HG02973 (cell line): ENCODE data around the gene LTBR.

Experiments
- ATAC-seq: cut with Tn5 transposase; IDR thresholded peaks from one replicate; pipeline ENCODE4 v1.9.1; 2021; ENCODE audit warnings: moderate library complexity; ENCODE audit not compliant: unreplicated experiment

LTBR gene

DNA sequence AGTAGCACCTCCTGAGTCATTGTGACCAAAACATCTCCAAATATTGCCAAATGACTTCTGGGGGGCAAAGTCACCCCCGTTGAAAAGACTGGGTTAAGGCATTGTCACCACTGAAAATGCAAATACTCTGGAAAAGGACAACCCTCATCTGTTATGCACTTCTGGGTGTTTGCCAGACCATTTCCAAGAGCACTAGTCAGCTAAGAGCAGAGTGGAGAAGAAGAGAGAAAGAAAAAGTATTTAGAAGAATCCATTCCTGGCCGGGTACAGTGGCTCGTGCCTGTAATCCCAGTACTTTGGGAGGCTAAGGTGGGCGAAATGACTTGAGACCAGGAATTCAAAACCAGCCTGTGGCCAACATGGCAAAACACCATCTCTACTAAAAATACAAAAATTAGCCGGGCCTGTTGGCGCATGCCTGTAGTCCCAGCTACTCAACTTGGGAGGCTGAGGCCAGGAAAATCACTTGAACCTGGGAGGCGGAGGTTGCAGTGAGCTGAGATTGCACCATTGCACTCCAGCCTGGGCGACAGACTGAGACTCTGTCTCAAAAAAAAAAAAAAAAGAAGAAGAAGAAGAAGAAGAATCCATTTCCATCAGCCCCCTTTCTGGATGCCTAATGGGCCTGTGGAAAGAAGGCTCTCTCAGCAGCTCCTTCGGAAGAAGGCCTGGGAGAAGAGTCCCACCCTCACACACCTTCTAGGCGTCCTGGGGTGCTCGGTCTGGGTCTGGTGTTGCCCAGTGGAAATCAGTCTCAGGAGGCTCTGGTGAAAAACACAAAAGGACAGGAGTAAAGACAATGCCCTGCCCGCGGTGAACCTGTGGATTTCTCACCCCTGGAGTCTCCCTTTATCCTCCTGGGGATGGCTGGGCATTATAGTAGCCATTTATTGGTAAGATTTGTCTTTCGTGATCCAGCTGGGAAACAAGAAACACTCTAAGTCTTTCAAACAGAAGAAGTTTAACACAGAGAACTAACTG lies 3.5 kb upstream of the LTBR start:
- ATAC-seq: no peak

DNA sequence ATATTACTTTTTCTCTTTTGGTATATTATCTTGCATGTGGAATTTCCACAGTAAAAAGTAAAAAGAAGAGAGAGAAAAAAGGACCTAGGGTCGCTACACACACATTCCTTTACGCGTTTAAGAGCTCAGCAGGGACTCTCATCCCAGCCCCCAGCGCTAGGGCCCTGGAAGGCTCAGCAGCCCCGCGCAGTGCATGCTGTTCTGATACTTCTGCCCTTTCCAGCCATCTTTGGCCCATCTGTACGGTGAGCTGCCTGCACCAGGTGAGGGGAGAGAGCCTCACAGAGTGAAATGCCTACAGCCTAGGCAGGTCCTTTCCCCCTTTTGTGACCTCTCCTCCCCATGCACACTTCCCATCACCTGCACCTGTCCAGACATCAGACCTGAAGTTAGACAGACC lies 1.6 kb upstream of the LTBR start:
- ATAC-seq: no peak

DNA sequence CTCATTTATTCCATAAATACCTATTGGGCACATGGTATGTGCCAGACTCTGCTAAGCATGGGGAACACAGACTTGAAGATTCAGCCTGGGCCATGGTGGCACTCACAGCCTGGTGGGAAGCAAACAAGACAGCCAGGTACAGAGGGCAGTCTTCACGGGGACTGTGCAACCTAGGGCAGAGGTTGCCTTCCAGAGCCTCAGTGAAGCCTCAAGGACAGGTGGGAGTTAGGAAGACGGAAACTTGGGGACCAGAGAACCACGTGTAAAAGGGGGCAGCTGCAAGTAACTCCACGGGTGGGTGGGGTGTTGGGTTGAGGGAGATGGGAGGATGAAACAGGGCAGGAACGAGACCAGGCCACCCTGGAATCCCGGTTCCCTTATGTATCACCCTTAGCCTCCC lies 980 bp upstream of the LTBR start:
- no peak for ATAC-seq

DNA sequence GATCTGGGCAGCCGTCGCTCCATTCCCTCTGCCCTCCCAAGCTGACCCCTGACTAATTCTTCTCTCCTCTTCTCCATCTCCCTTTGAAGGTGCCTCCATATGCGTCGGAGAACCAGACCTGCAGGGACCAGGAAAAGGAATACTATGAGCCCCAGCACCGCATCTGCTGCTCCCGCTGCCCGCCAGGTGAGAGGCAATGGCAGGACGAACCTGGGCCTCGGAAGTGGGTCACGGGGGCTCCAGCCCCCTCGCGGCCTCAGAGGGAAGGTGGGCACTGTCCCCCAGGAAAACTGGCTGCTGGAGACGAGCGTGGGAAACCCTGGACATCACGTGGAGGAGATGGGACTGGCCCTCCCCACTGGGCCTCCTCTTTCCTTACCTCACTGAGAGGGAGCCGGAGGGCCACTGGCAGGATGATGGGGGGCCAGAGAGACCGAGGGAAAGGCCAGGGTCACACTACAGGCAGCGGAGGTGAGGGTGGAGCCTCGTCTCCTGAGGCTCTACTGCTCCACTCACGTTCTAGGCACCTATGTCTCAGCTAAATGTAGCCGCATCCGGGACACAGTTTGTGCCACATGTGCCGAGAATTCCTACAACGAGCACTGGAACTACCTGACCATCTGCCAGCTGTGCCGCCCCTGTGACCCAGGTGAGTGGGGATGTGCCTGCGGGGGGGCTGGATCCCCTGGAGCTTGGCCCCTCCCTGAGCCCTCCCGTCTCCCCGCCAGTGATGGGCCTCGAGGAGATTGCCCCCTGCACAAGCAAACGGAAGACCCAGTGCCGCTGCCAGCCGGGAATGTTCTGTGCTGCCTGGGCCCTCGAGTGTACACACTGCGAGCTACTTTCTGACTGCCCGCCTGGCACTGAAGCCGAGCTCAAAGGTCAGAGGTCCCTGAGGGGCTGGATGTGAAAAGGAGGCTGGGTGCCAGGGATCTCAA lies 806 bp downstream of the LTBR start:
- ATAC-seq: no peak

DNA sequence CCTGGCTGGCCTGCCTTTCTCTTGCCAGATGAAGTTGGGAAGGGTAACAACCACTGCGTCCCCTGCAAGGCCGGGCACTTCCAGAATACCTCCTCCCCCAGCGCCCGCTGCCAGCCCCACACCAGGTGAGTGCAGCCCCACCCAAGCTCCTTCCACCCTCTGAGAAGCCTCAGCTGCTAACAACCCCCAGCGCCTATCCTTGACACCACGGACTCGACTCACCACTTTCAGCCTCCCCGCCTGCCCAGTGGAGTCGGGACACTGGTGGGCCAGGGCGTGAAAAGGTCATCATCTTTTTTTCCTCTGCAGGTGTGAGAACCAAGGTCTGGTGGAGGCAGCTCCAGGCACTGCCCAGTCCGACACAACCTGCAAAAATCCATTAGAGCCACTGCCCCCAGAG lies 2.1 kb downstream of the LTBR start:
- ATAC-seq: no peak

DNA sequence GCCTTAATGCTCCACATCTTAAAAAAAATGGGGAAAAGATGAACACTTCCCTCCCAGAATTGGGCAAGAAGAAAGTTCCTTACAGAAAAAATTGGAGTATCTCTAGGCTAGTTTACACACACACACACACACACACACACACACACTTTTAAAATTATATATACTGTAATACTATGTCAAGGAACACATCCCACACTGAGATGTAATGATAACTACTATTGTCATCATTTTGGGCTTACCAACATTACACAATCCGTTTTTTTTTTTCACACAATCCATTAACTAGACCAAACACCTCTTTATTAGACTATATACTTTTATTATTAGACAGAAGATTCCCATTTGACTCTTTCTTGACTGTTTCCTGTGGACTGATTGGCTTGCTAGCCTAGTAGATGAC lies 2.5 kb downstream of the LTBR start:
- no peak for ATAC-seq

DNA sequence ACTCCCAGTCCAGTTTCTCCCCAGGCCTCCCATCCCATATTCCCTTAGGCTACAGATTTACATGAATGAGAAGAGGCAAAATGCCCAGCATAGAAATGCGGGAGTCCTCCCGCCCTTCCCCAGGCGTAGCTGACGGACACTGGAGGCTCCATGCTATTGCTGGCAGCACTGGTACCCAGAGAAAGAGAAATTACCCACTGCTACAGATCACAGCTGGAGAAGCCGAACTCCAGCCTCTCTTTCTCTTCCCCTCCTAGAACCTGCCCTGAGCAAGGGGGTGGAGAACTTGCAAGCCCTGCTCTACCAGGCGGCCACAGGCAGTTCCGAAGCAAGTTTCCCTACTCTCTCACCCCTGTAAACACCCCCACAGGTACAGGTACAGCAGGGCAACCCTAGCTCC lies 3.6 kb downstream of the LTBR start:
- no peak for ATAC-seq

DNA sequence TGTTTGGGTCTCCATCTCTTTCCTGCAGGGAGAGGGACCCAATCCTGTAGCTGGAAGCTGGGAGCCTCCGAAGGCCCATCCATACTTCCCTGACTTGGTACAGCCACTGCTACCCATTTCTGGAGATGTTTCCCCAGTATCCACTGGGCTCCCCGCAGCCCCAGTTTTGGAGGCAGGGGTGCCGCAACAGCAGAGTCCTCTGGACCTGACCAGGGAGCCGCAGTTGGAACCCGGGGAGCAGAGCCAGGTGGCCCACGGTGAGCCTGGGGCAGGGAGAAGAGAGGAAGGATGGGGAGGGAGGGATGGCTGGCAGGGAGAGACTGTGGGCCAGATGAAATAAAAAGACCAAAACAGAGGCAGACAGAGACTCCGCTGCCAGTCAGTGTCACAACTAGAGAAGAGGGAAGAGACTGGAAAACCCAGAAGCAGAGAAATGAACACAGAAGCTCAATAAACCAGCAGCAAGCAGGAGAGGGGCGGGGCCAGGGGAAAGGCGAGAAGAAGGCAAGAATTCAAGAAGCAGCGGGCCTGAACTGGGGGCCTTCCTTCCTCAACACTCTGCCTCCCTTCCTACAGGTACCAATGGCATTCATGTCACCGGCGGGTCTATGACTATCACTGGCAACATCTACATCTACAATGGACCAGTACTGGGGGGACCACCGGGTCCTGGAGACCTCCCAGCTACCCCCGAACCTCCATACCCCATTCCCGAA lies 6.3 kb downstream of the LTBR start:
- ATAC-seq: no peak

DNA sequence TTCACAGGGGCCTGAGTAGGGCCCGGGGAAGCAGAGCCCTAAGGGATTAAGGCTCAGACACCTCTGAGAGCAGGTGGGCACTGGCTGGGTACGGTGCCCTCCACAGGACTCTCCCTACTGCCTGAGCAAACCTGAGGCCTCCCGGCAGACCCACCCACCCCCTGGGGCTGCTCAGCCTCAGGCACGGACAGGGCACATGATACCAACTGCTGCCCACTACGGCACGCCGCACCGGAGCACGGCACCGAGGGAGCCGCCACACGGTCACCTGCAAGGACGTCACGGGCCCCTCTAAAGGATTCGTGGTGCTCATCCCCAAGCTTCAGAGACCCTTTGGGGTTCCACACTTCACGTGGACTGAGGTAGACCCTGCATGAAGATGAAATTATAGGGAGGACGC lies 7.1 kb downstream of the LTBR start:
- no peak for ATAC-seq

DNA sequence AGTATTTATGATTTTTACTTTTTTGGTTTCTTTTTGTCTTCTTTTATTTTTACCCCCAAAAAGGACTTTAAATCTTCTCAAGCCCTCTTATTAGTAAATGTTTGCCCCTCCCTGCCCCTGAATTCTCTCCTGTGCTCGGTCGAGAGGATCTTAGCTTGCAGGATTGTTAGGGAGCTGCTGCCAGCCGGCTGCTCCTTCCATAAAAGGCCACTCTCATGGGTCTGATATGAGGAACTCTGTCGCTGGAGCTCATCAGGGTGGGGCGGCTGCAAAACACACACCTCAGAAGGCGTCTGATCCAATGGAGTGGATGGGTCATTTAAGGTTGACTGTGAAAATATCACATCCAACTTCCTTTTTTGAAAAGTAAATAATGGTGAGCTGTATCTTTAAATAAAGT lies 8.5 kb downstream of the LTBR start:
- no peak for ATAC-seq

DNA sequence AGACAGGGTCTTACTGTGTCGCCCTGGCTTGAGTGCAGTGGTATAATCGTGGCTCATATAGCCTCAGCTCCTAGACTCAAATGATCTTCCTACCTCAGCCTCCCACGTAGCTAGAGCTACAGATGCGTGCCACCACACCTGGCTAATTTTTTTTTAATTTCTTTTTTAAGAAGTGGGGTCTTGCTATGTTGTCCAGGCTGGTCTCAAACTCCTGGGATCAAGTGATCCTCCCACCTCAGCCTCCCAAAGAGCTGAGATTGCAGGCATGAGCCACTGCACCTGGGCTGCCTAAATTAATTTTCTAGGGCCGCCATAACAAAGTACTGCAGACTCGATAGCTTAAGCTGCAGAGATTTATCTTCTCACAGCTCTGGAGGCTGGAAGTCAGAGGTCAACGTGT lies 9.1 kb downstream of the LTBR start:
- ATAC-seq: no peak

DNA sequence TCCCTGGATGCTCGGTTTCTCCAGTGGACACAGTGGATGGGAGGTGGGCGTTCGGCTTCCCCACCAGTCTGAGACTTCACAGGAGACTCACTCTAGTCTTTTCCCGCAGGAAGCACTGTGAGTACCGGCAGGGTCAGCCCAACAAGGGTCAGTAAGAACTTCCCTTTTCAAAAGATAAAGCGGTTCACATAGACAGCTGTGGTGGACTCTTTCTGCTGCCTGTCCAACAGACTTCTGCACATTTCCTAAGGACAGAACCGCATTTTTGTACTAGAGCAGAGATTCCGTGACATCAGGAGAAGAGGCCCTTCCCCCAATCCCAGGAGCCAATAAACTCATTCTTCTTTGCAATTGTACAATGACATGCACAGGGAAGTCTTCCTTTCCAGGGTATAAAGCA lies 10.4 kb downstream of the LTBR start:
- no peak for ATAC-seq

DNA sequence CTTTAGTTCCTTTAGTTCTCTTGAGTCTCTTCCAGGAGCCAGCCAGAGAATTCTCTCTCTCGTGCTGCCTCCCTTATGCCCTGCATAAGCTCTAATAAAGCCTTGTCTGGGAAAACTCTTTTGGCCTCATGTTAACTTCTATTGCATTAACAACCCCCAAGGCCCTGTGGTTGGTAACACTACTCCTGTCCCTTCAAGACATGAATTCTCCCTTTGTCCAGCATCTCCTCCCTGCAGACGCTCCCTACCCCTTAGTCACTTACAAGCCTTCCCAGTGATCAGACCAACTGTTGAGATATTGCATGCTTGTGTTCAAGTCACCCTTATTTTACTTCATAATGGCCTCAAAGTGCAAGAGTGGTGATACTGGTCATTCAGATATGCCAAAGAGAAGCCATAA lies 12.1 kb downstream of the LTBR start:
- ATAC-seq: no peak

DNA sequence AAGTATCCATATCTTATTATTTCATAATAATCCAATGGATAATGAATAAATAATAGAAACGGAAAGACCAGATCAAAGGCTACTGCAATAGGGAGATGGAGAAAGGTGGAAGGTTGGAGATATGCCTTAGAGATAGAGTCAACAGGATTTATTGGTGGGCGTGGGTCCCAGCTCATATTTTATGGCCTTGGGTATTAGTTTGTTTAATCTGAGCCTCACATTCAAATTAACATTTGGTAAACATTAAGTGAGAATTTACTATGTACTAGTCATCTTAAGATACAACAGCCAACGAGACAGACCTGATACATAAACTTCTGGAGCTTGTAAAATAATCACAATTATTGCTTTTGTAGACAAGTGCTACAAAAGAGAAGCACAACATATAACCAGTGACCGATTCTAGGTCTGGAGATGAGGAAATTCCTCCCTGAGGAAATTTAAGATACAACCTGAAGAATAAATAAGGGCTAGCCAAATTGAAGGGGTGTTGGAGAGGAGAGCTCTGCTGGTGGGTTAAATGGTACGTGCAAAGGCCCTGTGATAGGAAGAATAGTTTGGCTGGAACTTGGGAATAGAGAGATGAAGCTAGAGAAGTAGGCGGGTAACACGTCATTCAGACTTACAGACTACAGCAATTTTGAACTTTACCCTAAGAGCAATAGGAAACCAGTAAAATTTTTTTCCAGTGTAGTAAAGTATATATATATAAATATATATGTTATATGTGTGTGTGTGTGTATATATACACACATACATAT lies 16.1 kb downstream of the LTBR start:
- ATAC-seq: no peak

DNA sequence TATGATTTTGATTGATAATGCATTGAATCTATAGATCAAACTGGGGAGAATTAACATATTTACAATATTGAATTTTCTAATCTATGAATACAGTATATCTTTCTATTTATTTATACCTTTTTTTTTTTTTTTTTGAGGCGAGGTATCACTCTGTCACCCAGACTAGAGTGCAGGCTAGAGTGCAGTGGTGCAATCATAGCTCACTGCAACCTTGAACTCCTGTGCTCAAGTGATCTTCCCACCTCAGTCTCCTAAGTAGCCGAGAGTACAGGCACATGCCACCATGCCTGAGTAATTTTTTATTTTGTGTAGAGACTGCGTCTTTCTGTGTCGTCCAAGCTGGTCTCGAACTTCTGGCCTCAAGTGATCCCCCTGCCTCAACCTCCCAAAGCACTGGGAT lies 20.4 kb downstream of the LTBR start:
- no peak for ATAC-seq

DNA sequence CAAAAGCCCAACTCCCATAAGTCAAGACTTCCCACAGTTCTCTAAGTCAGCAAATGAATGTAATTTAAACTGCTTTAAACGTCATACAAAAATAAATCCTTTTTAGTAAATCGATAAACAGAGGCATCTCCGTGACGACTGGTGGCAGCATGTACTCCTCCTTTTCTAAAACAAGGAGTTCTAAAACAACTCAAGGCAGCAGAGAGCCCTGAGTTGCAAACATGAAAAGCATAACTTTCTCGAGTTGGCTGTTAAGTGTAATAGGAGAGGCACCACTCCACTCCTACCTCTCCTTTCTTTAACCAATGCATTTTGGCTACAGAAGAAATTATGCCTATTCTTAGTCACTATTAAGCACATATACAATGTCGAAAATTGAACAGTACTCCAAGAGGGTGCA lies 22.0 kb downstream of the LTBR start:
- ATAC-seq: no peak

DNA sequence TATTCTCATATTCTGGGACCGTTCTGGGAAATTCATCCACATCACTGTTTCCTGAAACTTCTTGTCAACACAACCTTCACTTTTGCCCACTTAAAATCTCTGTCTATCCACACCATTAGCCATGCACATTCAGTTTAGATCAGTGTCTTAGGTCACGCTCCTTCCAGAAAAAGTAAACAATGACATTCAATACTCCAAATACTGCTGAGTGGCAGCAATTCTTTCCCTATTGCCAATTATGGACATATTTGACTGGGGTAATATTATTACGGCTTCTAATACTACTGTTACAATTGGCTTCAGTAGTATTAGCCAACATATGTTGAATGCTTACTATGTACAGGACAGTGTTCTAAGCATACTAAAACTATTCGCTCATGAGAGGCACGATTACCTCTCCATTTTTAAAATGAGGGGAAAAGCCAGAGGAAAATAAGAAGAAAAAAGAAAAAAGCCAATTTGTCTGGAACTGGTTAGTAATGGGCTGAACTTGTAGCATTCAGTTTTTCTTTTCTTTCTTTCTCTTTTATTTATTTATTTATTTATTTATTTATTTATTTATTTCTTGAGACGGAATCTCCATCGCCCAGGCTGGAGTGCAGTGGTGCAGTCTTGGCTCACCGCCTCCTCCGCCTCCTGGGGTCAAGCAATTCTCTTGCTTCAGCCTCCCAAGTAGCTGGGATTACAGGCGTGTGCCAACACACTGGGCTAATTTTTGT lies 23.4 kb downstream of the LTBR start:
- ATAC-seq: no peak

DNA sequence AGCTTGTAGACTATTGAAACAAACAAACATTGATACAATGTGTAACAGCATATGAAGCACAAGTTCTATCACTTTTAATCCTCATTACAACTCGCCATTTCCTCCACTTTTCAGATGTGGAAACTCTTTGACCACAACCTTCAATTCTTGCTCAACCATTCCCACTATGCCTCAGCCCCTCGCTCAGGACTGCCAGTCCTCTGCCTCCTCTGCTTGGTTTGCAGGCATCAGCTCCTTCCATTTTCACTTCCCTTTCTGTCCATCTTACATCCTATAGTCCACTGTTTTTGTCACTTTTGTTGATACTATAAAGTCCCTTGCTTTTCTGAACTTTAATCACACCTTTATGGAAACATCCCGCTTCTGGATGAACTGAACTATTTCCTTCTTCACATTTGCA lies 32.6 kb downstream of the LTBR start:
- ATAC-seq: no peak

DNA sequence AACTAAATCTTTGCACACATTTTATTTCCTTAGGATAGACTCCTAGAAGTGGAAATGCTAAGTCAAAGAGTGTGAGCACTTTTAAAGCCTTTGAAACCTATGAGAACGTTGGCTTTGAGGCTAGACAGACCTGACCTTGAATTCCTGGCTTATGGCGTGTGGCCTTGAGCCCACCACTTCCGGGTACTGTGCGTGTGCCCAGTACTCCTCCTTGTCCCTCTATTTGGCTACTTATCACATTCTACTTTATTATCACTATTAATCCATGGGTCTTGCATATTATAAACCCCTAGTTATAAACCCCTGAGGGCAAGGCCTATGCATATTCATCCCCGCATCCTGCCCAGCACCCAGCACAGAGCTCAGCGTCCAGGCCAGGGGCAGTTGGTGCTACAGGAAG lies 34.8 kb downstream of the LTBR start:
- no peak for ATAC-seq

DNA sequence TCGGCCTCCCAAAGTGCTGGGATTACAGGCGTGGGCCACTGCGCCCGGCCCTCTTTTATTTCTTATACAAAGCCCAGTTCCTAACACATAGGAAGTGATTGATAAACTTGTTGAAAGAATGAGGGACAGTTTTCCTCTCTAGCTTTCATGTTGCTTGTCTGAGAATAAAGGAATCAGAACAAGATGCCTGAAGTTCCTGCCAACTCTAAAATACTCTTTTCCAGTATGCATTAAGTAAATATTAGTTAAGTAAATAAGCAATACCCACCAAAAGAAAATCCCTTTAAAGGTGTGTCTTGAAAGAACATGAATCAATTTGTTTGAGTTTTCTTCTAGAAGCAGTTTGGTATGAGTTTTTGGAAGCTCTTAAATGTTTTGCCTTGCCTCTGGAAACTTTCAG lies 36.4 kb downstream of the LTBR start:
- ATAC-seq: no peak
